ENCODE results near the gene CTBP1.

DNA sequence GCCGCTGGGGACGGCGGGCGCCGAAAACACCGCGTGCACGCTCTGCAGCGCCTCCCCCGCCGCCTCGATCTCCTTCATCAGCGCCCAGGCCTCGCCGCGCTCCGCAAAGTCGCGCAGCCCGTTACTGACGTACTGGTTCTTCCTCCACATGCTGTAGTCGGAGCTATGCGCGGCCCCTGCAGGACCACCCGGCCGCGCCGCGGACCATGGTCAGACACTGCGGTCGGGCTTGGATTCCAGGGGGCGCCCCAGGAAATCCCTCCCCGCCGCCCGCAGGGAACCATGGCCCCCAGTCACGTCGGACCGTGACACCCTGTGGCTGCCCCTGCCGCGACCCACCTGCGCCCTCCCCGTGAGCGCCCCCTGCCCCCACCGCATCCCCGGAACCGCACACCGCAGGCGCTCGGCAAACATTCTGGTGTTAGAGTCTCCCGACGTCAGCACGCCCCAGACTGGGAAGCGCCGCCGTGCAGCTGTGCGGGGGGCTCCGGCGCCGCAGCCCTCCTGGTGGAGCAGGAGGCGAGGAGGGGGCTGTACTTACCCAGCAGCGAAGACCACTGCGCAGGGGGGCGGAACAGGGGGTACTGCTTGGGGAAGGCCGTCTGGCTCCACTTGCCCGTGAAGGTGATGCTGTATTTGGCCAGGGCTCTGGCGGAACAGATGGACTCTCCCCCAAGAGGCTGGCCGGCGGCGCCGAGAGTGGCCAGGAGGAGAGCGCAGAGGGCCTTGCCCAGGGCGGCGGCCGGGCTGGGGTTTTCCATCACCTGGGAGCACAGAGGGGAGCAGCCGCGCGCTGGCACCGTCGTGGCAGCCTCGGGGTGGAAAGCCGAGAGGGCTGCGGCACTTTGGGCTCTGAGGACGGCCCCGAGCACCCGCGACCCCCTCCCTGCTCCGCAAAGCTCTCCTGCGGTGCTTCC is 77.4 kb downstream of the CTBP1 start:
- no peak for TF ChIP-seq EZH2 (IDR thresholded peaks at IDR 0.05; ENCODE audit: borderline replicate concordance, low read depth, low read length, poor library complexity, severe bottlenecking)
- TF ChIP-seq, protein P1, sequence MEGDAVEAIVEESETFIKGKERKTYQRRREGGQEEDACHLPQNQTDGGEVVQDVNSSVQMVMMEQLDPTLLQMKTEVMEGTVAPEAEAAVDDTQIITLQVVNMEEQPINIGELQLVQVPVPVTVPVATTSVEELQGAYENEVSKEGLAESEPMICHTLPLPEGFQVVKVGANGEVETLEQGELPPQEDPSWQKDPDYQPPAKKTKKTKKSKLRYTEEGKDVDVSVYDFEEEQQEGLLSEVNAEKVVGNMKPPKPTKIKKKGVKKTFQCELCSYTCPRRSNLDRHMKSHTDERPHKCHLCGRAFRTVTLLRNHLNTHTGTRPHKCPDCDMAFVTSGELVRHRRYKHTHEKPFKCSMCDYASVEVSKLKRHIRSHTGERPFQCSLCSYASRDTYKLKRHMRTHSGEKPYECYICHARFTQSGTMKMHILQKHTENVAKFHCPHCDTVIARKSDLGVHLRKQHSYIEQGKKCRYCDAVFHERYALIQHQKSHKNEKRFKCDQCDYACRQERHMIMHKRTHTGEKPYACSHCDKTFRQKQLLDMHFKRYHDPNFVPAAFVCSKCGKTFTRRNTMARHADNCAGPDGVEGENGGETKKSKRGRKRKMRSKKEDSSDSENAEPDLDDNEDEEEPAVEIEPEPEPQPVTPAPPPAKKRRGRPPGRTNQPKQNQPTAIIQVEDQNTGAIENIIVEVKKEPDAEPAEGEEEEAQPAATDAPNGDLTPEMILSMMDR (conservative IDR thresholded peaks at IDR 0.05; ENCODE audit: low read depth, low read length) = no peak

Measured in A673 (cell line).